Central memory CD4-positive, alpha-beta T cell (primary cell): Measurements from ENCODE around the gene VWA7.
"Not testable (repeated sequence)": the region's sequence is repeated elsewhere in the genome, so short reads cannot be mapped to it uniquely, and the experiment has no call there.

Source experiments
- DNase-seq: peaks from one replicate; pipeline ENCODE4 v3.0.0; 2022
- total RNA-seq, 3 experiments: gene quantifications; one replicate each; lab custom pipeline; 2026; lab: John Stamatoyannopoulos, UW

VWA7 gene, protein sequence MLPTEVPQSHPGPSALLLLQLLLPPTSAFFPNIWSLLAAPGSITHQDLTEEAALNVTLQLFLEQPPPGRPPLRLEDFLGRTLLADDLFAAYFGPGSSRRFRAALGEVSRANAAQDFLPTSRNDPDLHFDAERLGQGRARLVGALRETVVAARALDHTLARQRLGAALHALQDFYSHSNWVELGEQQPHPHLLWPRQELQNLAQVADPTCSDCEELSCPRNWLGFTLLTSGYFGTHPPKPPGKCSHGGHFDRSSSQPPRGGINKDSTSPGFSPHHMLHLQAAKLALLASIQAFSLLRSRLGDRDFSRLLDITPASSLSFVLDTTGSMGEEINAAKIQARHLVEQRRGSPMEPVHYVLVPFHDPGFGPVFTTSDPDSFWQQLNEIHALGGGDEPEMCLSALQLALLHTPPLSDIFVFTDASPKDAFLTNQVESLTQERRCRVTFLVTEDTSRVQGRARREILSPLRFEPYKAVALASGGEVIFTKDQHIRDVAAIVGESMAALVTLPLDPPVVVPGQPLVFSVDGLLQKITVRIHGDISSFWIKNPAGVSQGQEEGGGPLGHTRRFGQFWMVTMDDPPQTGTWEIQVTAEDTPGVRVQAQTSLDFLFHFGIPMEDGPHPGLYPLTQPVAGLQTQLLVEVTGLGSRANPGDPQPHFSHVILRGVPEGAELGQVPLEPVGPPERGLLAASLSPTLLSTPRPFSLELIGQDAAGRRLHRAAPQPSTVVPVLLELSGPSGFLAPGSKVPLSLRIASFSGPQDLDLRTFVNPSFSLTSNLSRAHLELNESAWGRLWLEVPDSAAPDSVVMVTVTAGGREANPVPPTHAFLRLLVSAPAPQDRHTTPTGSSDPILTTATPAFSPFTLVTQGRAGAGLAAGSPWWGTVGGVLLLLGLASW
- 0.58 to 0.76 (median 0.71) reads per million in 3 experiments for total RNA-seq

- DNase-seq: peak; percentile 54
Observed at GRCh38 chr6:31776989-31777666, at the start of gene VWA7. Gene VWA7 (minus strand): TSS chr6:31777328. CDS start chr6:31776779, 549 bp downstream.

DNA sequence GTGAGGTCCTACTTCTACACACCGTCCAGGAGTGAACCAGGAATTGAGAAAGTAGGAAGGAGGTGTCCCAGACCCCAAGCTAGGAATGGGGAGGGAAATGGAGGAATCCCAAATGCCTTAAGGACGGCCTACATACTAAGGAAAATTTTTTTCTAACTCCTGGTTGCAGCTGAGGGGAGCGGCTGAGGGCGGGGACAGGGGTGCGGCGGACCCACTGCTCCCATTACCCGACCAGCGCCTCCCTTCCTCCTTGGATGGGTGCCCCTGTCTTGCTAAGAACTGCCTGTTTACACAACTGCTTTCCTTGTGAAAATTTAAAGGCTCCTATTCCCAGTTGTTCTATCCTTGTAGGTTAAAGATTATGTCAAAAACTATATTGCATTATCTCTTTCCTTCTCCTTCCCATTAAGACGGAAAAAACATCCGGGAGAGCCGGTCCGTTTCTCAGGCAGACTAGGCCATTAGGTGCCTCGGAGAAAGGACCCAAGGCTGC is 49.7 kb upstream of the VWA7 start:
- no peak for DNase-seq

- DNase-seq: no peak
Observed at GRCh38 chr6:31825553-31825952, 48.4 kb upstream of the VWA7 start.

GRCh38 chr6:31823592-31824196 is 46.6 kb upstream of the VWA7 start:
- not testable (repeated sequence) for DNase-seq

DNA sequence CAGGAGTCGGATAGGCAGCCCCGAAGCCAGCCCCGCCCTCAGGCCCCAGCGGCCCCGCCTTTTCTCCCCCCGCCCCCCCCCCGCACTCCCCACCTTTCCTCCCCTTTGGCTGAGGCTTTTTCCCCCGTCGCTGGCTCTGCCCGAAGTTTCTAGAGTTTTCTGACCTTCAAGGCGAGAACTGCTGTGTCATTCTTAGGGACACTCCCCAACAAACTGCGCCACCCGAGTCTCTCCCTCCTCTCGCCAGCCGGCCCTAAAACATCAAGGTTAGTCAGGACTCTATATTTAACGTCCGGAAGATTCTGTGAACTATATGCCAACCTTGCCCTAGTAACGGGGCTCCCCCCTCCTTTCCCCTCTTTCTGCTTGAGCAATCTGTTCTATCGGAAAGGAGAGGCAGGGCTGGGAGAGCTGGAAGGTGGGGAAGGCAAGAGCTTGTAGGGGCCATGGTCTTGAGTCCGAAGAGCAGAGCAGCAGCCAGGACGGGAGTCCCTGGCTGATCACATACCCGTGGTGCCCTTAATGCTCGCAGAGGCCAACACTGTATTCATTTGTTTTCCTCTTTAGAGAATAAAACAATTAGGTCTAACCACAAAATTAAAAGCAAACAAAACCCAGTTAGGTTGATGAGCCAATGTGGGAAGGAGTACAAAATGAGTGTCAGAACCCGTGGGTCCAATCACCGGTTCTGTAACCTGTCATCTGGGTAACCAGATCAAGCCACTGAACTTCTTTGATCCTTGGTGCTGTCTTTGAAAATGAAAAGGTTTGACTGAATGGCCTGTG is 45.1 kb upstream of the VWA7 start:
- peak; percentile 75 for DNase-seq

DNA sequence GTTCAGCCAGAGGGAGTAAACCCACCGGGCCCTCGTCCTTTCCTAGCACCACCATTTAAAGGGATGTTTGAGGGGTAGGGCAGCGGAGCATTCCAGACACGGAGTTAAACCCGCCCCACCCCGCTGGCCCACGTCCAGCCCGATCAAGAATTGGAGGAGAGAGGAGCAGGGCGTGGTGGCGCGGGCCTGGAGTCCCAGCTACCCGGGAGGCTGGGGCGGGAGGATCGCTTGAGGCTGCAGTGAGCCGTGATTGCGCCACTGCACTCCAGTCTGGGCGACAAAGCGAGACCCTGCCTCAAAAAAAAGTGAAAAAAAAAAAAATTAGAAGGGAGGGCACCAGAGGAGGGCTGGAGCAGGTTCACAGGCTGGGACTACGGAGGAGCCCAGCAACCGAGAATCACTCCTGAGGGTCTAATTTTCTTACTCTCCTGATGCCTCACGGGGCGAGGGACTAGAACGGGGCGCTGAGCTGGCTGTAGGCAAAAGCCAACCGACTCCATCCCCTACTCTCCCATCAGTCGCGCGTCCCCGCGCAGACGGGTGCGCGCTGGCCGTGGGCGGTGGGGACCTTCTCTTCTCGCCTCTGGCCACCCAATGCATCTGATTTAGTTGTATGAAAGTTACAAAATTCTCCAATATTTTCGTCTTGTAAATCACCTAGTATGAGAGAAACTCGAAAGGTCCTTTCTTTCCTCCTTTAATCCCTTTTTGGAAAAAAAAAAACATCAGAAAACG is 44.3 kb upstream of the VWA7 start:
- no peak for DNase-seq

- not testable (repeated sequence) for DNase-seq
Observed at GRCh38 chr6:31820399-31820798, 43.3 kb upstream of the VWA7 start.

GRCh38 chr6:31819871-31820299 is 42.8 kb upstream of the VWA7 start:
- no peak for DNase-seq

GRCh38 chr6:31817929-31818511 is 40.9 kb upstream of the VWA7 start:
- DNase-seq: not testable (repeated sequence)

DNA sequence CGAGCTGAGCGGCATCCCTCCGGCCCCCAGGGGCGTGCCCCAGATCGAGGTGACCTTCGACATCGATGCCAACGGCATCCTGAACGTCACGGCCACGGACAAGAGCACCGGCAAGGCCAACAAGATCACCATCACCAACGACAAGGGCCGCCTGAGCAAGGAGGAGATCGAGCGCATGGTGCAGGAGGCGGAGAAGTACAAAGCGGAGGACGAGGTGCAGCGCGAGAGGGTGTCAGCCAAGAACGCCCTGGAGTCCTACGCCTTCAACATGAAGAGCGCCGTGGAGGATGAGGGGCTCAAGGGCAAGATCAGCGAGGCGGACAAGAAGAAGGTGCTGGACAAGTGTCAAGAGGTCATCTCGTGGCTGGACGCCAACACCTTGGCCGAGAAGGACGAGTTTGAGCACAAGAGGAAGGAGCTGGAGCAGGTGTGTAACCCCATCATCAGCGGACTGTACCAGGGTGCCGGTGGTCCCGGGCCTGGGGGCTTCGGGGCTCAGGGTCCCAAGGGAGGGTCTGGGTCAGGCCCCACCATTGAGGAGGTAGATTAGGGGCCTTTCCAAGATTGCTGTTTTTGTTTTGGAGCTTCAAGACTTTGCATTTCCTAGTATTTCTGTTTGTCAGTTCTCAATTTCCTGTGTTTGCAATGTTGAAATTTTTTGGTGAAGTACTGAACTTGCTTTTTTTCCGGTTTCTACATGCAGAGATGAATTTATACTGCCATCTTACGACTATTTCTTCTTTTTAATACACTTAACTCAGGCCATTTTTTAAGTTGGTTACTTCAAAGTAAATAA is 40.2 kb upstream of the VWA7 start:
- peak; percentile 68 for DNase-seq

DNA sequence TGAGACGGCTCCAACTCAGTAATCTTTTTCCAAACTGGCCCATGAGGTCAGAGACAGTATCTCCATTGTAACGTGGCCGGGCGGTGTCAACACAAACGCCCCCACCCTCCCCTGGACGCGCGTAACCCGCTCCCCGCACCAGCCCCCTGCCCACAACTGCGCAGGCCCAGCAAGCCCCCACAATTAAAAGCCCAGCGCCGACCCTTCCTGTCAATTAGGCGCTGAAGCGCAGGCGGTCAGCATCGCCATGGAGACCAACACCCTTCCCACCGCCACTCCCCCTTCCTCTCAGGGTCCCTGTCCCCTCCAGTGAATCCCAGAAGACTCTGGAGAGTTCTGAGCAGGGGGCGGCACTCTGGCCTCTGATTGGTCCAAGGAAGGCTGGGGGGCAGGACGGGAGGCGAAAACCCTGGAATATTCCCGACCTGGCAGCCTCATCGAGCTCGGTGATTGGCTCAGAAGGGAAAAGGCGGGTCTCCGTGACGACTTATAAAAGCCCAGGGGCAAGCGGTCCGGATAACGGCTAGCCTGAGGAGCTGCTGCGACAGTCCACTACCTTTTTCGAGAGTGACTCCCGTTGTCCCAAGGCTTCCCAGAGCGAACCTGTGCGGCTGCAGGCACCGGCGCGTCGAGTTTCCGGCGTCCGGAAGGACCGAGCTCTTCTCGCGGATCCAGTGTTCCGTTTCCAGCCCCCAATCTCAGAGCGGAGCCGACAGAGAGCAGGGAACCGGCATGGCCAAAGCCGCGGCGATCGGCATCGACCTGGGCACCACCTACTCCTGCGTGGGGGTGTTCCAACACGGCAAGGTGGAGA is 38.1 kb upstream of the VWA7 start, which contains the start of the genes HSPA1A and HSPA1L:
Gene HSPA1A, plus strand, starts transcription at position 519 of the 814 bp plus-strand sequence. Its CDS starts 214 bp downstream, at position 733.
Gene HSPA1L, minus strand, starts transcription at position 259 of the 814 bp plus-strand sequence. CDS start 3,311 bp downstream, outside the sequence.
- peak; percentile 40 for DNase-seq

GRCh38 chr6:31814677-31815024 is 37.5 kb upstream of the VWA7 start:
- DNase-seq: peak; percentile 66

- DNase-seq: no peak
Observed at GRCh38 chr6:31813465-31813849, 36.3 kb upstream of the VWA7 start.

- no peak for DNase-seq
Observed at GRCh38 chr6:31811645-31812044, 34.5 kb upstream of the VWA7 start.

GRCh38 chr6:31808599-31808998 is 31.5 kb upstream of the VWA7 start:
- DNase-seq: not testable (repeated sequence)

DNA sequence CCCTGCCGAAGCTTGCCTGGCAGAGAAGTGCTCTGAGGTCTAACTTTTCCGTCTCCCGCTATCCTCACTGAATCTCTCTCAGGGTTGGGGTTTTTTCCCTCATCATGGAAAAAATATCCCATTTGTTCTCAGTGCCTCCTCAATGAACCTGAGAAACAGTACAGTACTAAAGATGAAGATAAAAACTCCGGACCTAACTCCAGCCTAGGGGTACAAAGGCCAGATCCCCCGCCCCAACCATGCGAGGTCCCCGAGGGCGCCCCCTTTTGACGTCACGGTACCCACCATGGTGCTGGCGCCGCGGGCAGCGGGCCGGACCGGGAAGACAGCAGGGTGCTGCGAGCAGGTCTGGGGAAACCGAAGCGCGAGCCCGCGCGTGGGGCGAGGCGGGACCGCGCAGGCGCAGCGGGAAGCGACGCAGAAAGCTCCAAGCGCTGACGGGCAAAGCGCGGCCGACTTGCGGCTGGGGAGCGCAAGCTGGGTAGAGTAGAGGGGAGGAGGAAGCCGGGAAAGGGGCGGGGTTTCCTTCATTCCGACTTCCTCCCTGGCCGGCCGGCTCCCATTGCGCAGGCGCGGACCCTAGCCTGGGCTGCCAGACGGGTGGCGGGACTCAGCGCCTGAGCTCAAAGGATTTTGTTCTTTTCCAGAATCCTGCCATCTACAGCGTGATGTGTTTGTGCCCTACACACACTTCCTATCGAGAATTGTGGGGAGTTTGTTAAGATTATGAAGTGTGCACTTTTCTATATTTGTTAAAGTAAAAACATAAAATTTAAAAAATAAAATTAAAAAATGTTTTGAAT is 29.5 kb upstream of the VWA7 start, which contains the start of gene LSM2:
Gene LSM2, minus strand, starts transcription at position 497 of the 803 bp plus-strand sequence. Its CDS starts 209 bp downstream, at position 288.
- DNase-seq: peak; percentile 98

- DNase-seq: no peak
Observed at GRCh38 chr6:31805939-31806469, 28.9 kb upstream of the VWA7 start.
